ENCODE measurements around the gene SLC16A4.
A peak's percentile ranks its signal among the peaks of the same experiment; 100 is the strongest.
"Not testable (repeated sequence)": the region's sequence is repeated elsewhere in the genome, so short reads cannot be mapped to it uniquely, and the experiment has no call there.

SLC16A4 gene

DNA sequence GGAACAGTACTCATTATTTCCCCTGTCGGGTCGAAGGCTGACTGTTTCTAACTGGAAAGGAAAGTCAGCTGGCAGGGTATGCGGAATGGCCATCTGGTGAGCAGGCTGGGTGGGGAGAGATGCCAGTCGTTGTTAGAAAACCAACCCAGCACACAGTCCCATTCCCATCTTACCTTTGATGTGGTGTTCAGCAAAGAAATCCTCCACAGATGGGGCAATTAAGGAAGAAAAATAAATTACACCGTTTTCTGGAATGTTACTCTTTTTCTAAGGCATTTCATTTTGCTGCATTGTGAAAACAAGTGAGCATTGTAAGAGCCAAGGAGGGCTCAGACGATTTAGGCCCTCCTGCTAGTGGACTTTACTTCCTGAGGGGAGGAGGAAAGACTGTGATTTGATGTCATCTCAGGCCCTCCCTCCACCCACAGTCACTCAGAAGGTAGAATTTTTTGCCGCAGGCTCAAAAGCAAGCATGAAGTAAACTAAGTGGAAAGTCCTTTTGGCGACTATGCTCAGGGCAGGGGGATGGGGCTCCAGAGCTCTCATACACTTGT, at the start of gene SLC16A4:
Gene SLC16A4 (minus strand): TSS at position 335 of the 554 bp plus-strand sequence. CDS start 1,703 bp downstream, outside the sequence.
- DNase-seq: peak; percentile 73

DNA sequence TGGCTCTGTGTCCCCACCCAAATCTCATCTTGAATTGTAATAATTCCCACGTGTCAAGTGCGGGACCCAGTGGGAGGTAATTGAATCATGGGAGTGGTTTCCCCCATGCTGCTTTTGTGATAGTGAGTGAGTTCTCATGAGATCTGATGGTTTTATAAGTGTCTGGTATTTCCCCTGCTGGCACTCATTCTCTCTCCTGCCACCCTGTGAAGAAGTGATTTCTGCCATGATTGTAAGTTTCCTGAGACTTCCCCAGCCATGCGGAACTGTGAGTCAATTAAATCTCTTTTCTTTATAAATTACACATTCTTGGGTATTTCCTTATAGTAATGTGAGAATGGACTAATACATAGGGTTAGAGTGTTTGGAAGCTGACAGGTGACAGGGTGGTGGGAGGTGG, 49.0 kb upstream of the SLC16A4 start:
- not testable (repeated sequence) for DNase-seq

DNA sequence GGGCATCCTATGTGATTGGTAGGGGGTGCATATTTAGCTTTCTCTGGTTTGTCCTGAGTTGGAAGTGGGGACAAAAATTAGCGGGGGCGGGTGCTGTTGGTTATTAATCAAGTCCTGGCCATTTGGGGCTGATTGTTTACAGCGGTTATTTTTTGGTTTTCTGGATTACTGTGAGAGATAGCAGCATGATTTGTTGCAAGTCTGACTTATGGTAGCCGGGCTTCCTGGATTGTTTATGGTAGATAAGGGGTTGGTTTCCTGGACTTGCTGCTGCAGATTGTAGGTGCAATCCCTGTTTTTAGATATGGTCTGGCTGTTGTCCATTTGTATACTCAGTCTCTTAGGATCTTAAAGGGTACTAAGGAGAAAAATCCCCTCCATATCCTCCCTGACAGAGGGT, 48.1 kb upstream of the SLC16A4 start:
- DNase-seq: no peak

DNA sequence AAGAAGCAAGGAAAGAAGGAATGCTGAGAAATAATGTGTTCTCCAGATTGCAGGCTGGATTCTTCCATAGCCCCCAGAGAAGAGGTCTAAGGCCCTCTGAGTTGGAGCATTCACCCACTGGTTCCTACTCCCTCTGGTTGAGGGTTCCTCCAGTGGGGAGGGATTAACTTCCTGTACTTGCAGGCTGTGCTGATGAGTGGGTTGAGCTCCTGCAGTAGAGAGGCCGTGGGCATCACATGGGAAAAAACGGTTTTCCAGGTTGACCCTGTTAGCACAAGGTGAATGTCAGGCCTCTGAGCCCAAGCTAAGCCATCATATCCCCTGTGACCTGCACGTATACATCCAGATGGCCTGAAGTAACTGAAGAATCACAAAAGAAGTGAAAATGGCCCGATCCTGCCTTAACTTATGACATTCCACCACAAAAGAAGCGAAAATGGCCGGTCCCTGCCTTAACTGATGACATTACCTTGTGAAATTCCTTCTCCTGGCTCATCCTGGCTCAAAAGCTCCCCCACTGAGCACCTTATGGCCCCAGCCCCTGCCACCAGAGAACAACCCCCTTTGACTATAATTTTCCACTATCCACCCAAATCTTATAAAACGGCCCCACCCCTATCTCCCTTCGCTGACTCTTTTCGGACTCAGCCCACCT, 46.9 kb upstream of the SLC16A4 start:
- not testable (repeated sequence) for DNase-seq

DNA sequence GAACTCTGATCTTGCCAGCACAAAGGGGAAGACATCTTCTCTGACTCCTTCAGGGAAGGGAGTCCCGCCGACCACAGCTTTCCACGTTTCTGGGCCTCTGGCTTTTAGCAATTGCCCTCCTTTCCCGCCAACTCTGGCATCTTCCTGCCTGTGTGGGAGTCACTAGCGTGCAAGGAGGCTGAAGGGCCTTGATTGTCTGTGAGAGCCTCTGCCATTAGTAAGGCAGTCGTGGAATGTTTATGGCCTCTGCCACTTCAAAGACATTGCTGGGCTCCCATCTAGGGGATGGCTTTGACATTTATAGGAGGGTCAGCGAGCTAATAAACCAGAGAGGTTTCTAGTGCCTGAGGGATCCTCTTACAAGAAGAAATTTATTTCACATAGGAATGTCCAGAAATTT, 45.8 kb upstream of the SLC16A4 start:
- DNase-seq: no peak

DNA sequence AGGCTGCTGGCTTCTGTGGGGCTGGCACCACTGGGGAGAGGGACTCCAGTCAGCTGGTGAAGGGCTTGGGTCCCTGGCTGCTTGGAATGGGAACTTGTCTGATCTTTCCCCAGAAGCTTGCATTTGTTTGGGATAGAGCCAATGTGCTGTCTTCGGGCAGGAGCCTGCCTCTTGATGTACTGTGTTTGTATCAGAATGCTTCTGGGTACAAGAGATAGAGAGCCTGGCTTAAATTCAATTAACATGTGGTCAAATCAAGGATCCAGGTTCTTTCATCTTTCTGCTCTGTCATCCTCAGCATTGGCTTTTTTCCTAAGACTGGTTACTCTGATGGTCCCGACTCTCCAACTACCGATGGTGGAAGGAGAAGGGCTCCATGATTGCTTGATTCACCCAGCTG, 44.1 kb upstream of the SLC16A4 start:
- DNase-seq: no peak

DNA sequence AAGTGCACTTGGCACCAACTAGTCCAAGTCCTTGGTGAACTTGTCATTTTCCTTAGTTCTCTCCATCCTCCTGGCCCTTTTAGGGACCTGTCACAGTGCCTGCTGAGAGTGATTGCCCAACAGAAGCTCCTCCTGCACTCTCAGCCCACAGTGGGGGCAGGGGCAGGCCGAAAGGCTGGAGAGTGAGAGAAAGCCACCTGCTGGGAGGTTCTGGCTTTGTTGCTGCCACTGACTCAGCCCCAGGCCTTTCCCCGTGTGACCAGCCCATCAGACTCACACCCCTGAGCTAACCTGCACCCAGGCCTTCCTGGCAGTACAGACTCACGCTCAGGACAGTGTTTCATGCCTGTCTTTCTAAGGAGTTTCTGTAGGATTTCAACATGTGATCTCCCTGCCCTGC, 43.0 kb upstream of the SLC16A4 start:
- DNase-seq: no peak

DNA sequence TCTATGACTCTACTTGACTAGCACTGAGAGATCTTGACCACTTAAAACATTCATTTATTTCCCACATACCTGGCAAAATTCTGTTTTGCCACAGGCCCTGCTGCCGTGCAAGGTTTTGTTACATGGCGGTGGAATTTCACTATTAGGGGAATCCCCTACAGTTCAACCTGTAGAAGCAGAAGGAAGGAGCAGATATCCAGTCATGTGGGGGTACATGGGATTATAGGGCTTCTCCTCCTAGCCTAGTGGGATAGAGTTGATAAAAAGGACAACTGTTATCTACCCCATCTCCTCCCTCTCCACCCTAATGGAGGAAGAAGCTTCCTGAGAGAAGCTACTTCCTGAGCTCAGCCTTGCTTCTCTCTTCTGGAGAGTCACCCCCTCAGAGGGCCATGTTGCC, 42.4 kb upstream of the SLC16A4 start:
- DNase-seq: no peak

DNA sequence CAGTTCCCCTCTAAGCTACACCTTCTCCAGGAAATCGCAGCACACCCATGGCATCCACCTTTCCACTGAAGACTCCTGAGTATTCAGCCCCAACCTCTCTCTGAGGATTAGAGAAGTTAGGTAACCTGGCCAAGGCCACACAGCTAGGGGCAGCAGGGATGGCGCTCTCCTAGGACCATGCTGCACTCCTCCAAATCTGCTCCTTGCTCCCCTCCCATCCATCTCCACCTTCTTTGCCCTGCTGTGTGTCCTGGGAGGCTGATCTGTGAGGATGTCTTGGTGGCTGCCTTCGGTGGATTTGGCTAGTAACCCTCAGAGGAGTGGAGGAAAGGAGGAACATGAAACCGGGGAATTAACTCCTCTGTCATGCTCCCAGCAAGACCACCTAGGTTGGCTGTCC, 40.1 kb upstream of the SLC16A4 start:
- DNase-seq: no peak

DNA sequence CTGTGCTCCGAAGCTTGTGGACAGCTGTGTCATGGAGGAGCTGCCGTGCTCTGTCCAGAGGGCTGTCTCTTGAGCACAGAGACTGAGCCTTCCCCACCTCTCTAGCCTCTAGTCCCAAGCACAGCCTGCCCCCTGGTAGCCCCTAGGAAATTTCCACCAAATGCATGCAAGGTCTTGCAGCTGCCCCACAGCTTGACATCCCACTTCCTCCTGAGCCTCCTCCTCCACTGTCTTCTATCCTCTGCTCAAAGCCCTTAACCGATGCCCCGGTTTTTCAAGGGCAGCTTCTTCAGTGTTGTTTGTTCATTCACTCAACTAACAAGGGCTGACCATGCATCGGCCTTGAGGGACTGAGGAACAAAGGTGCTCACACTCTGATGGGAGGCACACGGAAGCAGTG, 39.5 kb upstream of the SLC16A4 start:
- DNase-seq: no peak

DNA sequence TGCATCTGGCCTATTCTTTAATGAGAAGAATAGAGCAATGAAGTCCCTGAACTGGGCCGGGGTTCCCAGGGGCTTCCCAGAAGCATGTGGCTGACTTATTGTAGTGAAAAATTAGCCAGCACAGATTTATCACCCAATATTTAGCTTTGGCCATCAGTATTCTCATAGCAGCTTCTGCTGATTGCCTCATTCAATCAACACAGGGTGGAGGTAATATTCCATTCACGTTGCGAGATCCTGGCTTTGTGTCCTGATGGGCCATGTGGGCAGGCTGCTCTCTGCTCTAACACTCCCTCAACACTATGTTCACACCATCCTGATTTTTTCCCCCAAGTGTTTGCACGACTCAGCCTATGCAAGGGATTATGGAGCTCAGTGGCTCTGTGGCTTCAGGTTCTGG, 38.1 kb upstream of the SLC16A4 start:
- DNase-seq: no peak

DNA sequence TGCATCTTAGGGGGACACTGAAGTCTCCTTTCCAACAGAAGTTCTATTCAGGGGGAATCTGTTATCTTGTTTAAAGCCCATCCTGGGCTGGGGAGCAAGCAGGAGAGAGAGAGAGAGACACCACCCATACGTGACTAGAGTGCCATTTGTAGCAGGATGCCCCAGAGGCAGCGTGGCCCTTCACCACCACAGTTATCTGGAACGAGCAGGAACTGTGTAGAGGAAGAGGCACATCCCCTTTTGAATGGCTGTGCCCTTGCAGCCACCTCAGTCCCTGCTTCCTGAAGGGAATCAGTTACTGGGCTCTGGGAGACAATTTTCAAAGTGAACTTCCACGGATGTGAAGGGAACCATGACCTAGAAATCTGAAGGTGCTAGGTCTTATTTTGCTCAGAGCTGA, 36.0 kb upstream of the SLC16A4 start:
- DNase-seq: no peak

DNA sequence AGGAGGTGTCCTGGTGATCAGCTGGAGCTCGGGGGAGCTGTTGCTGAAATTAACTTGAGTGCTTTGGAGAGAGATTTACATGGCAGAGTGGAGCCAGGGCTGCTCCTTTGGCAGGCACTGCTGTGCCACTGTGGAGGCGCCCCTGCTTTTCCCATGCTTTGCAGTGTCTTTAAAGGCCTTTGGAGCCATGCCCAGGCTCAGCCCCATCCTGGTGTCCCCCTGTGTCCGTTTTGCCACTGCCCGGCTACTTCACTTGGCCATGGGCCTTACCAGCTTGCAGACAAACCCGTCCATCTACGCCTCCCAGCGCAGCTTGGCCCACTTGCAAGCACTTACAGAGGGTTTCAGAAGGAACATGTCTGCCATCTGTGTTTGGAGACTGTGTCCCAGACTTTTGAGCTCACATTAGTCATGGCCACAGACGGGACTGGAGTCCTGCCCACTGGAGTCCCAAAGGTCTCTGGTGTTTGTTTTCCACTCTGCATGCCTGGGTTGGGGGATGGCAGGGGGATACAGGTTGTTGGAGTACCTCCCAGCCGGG, 34.9 kb upstream of the SLC16A4 start:
- DNase-seq: peak; percentile 95

DNA sequence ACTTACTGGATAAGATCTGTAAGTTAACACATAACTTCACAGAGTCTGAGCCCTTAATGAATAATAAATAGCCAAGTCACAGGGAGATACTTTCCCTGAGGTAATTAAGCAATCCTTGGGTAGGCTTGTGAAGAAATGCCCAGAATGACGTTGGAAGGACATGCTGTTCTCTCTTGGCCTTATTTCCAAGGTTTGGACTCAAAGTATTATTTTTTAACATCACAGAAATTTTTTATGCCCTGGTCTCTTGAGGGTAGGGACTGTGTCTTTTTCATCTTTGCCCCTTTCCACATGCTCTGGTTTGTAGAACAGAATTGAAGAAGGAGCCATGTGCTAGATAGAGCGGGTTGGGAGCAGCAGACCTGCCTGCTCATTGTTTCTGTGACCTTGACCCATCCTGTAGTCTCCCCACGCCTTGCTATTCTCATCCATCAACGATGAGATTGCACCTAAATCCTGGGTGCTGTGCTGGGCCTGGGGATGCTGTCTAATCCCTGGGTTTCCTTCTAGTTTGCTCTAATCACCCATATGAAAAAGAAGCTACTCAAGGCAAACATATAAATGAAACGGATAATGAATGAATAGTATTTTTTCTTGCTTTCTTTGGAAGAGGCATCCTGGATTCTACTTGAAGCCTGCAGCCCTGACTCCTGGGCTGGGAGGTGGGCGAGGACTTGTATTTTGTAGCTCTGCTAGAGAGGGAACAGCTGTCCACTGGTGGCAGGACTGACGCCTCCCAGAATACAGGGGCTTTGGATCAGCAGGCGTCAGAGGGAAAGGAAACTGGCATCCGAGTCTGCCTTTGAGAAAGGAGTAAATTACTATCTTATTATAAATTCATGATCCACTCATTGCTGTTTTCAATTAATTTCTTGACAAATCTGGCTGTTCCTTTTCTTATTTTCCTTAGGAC, 34.1 kb upstream of the SLC16A4 start:
- DNase-seq: no peak

DNA sequence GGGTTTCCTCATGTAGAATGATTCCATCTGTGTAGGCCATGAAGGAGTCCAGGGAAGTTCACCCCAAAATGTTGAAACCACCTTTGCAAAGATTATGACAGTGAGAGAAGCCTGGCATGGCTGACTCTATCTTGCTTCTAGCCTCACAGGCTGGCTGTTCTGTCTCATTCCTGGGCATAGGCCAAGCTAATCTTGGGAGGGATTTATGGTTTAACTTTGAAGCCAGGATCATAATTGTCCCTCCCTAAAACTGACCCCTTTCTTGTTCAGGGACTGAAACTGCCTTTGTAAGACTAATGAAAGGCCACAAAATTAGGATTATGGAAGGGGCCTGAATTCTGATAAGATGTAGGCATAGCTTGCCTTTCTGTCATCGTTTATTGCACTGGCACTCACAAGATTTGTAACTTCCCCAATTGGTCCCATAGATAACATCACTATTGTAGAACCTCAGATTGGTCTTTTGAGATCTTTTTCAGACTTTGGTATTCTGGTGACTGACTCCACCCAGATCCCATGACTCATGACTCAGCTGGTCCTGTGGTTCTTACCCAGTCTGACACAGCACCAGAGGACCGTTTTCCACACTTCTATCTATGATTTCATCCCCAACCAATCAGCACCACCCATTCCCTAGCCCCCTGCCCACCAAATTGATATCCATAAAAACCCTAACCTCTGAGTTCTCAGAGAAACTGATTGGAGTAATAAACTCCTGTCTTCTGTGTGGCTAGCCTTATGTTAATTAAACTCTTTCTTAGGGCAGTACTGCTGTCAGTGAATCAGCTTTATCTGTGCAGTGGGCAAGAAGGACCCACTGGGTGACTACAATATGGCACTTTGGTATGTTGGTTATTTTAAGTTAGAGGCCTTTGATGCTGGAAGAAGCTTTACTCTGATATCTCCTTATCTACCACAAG, 30.3 kb upstream of the SLC16A4 start:
- no peak for DNase-seq

DNA sequence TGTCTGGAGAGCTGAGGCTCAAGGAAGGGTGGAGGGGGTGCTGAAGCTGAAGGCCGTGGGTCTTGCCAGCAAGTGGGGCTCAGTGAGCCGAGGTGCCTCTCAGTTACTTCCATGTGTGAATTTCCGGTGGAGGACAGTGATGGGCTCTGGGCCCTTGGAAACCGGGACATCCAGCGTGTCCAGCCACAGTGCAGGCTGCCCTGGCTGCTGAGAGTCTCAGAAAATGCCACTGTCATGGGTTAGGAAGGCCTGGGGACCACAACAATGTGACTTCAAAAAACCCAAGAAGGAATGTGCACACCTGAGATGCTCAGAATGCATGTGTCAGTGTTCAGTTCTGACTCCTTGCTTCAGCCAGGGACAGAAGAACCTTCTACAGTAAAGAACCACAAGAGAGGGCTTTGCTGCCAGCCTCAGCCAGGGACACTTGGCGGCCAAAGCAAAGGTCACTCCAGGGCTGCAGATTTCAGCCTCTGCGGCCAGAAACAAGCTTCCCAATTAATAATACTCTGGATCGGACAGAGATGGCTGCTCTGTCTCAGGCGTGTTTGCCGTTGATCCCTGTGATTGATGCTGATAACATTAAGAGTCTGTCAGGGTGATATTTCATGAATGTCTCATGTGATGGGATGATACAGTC, 29.3 kb upstream of the SLC16A4 start:
- DNase-seq: no peak

DNA sequence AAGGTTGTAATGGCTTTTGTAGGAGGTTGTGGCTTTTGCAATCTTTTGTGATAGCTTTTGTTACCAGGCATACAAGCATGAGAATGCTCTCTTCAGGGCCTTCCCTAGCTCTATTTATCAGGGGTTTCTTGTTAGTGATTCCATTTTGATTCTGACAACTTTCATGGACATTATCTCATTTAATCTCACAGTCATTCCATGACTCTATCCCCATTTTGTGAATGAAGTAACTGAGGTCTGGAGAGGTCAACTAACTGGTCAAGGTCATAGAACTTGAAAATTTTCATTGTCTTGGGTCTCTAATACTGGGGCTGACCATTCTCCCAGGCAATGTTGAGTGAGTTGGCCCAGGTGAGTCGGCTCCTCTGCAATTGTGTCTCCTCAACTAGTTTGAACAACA, 27.9 kb upstream of the SLC16A4 start:
- no peak for DNase-seq

DNA sequence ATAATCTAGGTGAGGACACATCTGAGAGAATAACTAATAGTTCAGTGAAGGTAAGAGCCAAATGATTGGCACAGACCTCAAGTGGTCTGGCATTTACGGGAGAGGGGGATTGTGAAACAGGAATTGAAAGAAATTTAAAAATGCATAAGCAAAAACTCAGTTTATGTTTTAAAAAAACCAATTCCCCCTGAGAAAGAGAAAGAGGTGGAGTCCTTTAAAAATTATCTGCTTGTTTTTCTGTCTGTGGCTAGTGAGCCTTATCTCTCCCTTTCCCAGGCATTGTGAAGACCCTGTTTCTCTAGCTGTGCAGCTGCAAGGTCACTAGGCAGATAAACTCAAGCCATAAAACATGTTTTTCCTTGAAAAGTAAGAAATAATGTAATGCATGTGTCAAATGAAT, 22.2 kb upstream of the SLC16A4 start:
- not testable (repeated sequence) for DNase-seq

DNA sequence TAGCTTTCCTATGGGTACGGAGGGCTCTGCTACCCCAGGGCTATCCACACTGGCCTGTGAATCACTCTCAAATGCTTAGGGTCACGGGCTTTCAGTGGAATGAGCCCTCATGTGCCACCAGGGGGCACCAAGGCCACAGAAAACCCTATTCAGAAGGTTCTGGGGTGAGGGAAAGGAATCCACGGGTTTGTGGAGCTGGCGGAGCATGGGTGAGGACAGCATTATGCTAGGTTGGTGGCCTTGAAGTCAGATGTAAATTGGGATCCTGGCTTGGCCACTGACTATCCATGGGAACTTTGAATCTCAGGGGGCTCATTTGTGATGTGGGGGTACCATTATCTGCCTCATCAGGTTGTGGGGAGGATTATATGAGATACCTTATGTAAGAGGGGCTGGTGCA, 21.8 kb upstream of the SLC16A4 start:
- peak; percentile 34 for DNase-seq

DNA sequence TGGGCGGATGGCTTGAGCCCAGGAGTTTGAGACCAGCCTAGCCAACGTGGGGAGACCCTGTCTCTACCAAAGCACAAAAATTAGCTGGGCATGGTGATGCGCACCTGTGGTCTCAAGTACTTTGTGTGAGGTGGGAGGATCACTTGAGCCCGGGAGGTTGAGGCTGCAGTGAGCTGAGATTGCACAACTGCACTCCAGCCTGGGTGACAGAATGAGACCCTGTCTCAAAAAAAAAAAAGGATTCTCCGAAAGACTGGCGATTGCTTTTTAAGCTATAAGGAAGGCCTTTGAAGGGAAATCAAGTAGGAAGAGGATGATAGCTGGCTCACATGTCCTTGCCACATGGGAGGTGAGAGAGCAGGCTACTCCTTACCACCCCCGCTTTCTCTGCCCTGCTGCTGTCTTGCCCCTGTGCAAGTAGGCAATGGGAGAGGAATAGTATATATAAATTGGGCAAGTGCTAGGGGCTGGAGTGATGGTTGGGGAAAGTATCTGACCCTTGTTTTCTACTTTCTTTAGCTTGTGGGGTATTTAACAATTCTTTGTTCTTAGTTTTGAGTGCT, 20.4 kb upstream of the SLC16A4 start:
- DNase-seq: no peak

DNA sequence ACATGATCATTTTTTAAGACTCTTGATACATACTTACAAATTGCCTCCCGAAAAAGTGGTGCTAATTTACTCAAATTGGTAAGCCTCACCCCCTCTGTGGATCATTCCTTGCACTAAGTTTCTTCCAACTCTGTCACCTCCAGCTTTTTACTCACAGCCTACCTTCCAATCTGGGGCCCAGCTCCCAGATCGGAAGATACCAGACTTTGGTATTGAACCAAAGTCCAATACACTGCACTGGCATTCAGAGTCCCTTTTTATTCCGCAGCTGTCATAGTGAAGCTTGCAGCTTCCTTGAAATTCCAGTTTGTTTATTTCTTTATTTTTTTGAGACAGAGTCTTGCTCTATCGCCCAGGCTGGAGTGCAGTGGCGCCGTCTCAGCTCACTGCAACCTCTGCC, 18.5 kb upstream of the SLC16A4 start:
- no peak for DNase-seq

DNA sequence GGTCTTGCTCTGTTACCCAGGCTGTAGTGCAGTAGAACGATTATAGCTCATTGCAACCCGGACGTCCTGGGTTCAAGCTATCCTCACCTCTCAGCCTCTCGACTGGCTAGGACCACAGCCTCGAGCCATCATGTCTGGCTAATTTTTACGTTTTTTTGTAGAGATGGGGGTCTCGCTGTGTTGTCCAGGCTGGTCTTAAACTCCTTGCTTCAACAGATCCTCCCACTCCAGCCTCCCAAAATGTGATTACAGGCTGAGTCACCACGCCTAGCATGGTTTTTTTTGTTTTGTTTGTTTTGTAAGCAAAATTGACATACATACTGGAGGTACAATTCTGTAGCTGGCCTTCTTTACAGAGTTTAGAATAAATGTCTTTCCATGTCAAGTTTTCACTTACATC, 17.7 kb upstream of the SLC16A4 start:
- no peak for DNase-seq
